ENCODE measurements around the gene USP10.

Gene USP10

GRCh38 chr16:84703681-84704080 lies 3.9 kb downstream of the USP10 start:
- DNase-seq = no peak

GRCh38 chr16:84704253-84704652 lies 4.5 kb downstream of the USP10 start:
- DNase-seq = no peak

GRCh38 chr16:84706856-84707255 lies 7.1 kb downstream of the USP10 start:
- no peak for DNase-seq

DNA sequence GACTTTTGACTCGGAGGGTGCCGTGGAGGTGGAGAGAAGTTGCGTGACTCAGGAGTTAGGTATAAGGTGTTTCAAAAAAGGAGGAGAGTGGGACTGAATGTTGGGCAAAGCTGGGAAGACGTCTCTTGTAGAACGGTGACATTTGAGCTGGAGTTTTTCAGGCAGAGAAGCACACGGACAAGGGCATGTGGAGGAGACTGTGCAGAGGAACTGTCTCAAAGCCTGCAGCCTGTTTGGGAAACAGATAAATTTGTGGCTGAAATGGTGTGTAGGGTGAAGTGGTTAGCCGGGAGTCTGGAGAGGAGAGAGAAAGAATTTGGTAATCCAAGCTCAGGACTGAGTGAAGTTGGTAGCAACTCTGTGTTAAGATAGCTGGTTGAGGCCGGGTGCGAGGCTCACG lies 9.8 kb downstream of the USP10 start:
- no peak for DNase-seq

- no peak for DNase-seq
Measured at GRCh38 chr16:84710686-84711085, 10.9 kb downstream of the USP10 start.

DNA sequence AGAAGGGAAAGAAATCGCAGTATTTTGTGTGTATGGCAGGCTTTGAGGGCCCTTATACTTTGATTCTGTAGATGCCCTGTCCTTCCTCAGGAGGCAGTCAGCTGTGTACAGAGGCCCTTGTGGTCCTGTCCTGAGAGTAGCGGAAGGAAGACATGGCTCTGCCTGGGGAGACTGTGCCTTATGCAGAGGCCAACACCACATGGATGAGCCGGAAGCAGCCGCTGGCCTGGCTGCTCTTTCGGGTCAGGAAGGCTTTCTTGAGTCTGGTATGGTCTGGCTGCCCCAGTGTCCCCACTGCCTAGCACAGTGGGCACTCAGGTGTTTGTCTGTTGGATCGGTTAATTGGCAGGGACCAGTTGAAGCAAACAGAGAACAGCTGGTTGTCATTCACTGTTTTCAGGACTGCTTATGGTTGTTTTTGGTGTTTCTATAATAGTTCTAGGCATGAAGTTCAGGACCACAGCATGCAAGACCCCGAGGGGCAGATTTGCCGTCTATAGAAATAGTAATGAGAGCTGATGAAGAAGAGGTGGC lies 12.4 kb downstream of the USP10 start:
- no peak for DNase-seq

GRCh38 chr16:84712801-84713775 lies 13.3 kb downstream of the USP10 start:
- no peak for DNase-seq

GRCh38 chr16:84714028-84714427 lies 14.2 kb downstream of the USP10 start:
- DNase-seq = no peak

DNA sequence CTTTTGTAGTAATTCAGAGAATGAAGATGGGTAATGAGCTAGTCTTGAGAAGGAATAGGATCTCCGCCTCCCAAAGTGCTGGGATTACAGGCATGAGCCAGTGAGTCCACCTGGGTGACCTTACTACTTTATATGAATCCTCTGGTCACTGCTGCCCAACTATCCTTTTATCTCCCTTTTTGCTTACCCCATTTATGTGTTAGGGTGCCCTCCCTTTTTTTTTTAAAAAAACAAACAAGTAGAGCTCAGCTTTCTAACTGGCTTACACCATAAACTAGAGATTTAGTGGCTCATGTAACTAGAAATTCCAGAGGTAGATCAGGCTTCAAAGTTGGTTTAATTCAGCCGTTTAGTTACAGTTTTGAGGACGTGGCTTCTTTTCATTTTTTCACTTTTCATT lies 15.6 kb downstream of the USP10 start:
- no peak for DNase-seq

DNA sequence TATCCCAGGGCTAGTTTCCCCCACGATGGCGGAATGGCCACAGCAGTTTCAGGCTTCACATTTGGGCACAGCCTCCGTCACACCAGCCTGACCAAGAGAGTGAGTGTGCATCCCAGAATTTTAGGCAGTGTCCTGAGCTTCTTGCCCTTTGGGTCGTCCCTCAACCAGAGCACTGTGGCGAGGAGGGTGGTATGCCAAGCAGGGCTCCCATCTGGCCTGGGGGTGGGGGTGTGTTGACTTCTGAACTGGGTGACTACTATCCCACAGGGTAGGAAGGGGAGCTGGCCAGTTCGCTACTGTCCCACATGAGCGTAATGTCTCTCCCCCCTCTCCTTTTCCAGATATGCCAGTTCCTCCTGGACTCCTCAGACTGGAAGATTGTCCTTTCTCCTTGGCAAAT lies 16.1 kb downstream of the USP10 start:
- DNase-seq = no peak

DNA sequence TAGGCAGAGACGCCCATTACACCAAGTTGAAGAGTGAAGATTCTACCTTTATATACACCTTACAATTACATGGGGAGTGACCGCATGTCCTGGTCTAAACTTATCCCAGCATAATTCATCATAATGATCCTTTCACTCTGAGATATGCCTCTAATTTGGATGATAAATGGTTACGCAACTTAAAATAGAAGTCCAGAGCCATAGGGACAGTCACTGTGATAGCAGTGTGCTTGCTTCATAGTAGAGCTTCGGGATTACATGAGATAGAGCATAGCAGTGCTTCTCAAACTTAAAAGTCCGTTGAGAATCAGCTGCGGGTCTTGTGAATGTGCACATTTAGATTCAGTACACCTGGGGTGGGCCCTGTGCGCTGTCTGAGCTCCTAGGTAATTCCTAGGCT lies 16.9 kb downstream of the USP10 start:
- DNase-seq = no peak

- no peak for DNase-seq
Measured at GRCh38 chr16:84717484-84717883, 17.7 kb downstream of the USP10 start.

GRCh38 chr16:84720177-84720579 lies 20.4 kb downstream of the USP10 start:
- DNase-seq = no peak

GRCh38 chr16:84722068-84722467 lies 22.3 kb downstream of the USP10 start:
- no peak for DNase-seq

DNA sequence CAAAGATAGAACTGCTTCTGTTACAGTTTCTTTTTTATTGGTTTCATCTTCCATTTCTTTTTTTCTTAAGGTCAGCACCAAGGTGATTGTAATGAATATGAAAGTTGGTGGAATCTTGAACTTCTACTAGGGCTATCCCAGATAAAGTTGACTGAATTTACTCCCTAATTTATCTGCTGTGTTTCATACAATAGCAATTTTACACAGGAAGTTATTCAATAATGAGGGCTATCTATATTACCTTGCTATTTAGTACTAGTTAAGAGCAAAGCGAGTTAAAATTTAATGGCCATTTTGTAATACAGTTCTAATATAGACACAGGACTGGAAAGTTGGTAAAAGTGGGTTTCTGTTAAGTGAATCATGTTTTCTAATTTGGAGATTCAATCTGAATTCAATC lies 24.1 kb downstream of the USP10 start:
- DNase-seq = no peak

DNA sequence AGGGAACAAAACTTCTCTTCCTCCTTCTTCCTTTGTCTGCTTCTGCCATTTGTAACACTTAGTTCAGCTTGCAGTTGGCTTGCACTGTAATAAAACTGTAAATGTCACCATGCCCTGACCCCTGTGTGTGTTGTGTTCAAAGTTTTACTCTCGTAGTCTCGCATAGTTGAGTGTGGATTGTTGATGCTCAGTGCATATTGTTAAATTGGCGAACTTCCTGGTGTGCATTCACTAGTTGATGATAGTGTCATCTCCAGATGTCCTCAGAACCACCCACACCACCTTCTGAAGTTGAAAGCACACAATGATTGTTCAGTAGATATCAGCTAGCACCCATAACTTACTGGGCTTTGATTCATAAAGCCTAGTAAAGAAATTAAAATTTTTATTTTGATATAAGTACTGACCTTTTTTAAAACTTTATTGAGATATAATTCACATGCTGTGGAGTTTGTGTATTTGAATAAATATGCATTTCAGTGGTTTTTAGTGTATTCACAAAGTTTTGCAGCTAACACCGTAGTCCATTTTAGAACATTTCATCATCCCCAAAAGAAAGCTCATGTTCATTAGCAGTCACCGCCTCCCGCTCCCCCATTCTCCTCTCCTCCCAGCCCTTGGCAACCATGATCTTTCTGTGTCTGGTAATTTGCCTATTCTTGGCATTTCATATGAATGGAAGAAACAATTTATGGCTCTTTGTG lies 25.0 kb downstream of the USP10 start:
- DNase-seq = no peak

GRCh38 chr16:84725481-84726078 lies 25.8 kb downstream of the USP10 start:
- DNase-seq = no peak

GRCh38 chr16:84726079-84726668 lies 26.4 kb downstream of the USP10 start:
- peak; percentile 83 for DNase-seq

- DNase-seq = peak; percentile 21
Measured at GRCh38 chr16:84726669-84727467, 27.1 kb downstream of the USP10 start.

GRCh38 chr16:84728853-84729424 lies 29.1 kb downstream of the USP10 start:
- no peak for DNase-seq

GRCh38 chr16:84729716-84730320 lies 30.0 kb downstream of the USP10 start:
- DNase-seq = no peak

Measured in CD4-positive, alpha-beta T cell treated with Interleukin-17A for 1 hour (primary cell).